Adipocyte (in vitro differentiated cells): ENCODE measurements around the gene TMEM123.

Experiments used
- DNase-seq: peaks from one replicate; pipeline ENCODE4 v3.0.0-alpha.2; 2015; ENCODE audit warnings: low read depth
- H3K27me3 ChIP-seq: replicated peaks from 2 replicates; pipeline ENCODE4 v1.7.0; 2013; ENCODE audit warnings: mild to moderate bottlenecking, low read length, moderate library complexity; ENCODE audit not compliant: control insufficient read depth, insufficient read depth
- H3K36me3 ChIP-seq: 2 replicates; pipeline ENCODE4 v1.7.0; 2013; ENCODE audit warnings: low read length, mild to moderate bottlenecking, moderate library complexity; ENCODE audit not compliant: control insufficient read depth, insufficient read depth, severe bottlenecking
- H3K4me1 ChIP-seq: 2 replicates; pipeline ENCODE4 v1.7.0; 2013; ENCODE audit warnings: mild to moderate bottlenecking, low read length, moderate library complexity; ENCODE audit not compliant: control insufficient read depth, insufficient read depth
- H3K4me3 ChIP-seq: 2 replicates; pipeline ENCODE4 v1.7.0; 2013; ENCODE audit warnings: mild to moderate bottlenecking, low read length, moderate library complexity
- H3K9ac ChIP-seq: 2 replicates; pipeline ENCODE4 v1.7.0; 2013; ENCODE audit warnings: mild to moderate bottlenecking, low read length, moderate library complexity
- H3K9me3 ChIP-seq: 2 replicates; pipeline ENCODE4 v1.7.0; 2013; ENCODE audit warnings: mild to moderate bottlenecking, low read length, moderate library complexity; ENCODE audit not compliant: control insufficient read depth

TMEM123 gene

GRCh38 chr11:102422817-102423712, 29.5 kb downstream of the TMEM123 start:
- no peak for DNase-seq
- H3K9ac ChIP-seq, result no peak overlapping the region

GRCh38 chr11:102421261-102421660, 31.3 kb downstream of the TMEM123 start:
- Histone ChIP-seq H3K9me3 (peaks cover 5% of the 10 kb centered on the region), H3K9ac (no peak overlapping the region), H3K4me1 (no peaks in the 10 kb centered on the region), H3K36me3 (no peaks in the 10 kb centered on the region), H3K4me3 (no peak overlapping the region), H3K27me3 (no peaks in the 10 kb centered on the region)
- no peak for DNase-seq

More at GRCh38 chr11:102422817-102423712, 29.5 kb downstream of the TMEM123 start:
- Histone ChIP-seq H3K36me3 (no peaks in the 10 kb centered on the region), H3K27me3 (no peaks in the 10 kb centered on the region), H3K4me1 (no peaks in the 10 kb centered on the region), H3K4me3 (no peak overlapping the region), H3K9me3 (no peaks in the 10 kb centered on the region)

GRCh38 chr11:102420547-102420946, 32.0 kb downstream of the TMEM123 start:
- DNase-seq, result no peak
- H3K4me3 ChIP-seq, result no peak overlapping the region
- H3K36me3 ChIP-seq, result no peaks in the 10 kb centered on the region
- H3K27me3 ChIP-seq, result no peaks in the 10 kb centered on the region
- peaks cover 5% of the 10 kb centered on the region for H3K9me3 ChIP-seq
- H3K9ac ChIP-seq, result no peak overlapping the region
- H3K4me1 ChIP-seq, result no peaks in the 10 kb centered on the region

GRCh38 chr11:102419181-102419580, 33.4 kb downstream of the TMEM123 start:
- H3K9ac ChIP-seq, result no peak overlapping the region
- no peaks in the 10 kb centered on the region for H3K4me1 ChIP-seq
- peaks cover 5% of the 10 kb centered on the region for H3K9me3 ChIP-seq
- no peaks in the 10 kb centered on the region for H3K36me3 ChIP-seq
- no peak for DNase-seq
- no peaks in the 10 kb centered on the region for H3K27me3 ChIP-seq
- H3K4me3 ChIP-seq, result no peak overlapping the region

- Histone ChIP-seq H3K4me1 (no peaks in the 10 kb centered on the region), H3K27me3 (no peaks in the 10 kb centered on the region), H3K4me3 (no peak overlapping the region), H3K9ac (no peak overlapping the region), H3K9me3 (peaks cover 5% of the 10 kb centered on the region), H3K36me3 (no peaks in the 10 kb centered on the region)
- DNase-seq, result no peak
These were observed 35.6 kb downstream of the TMEM123 start for GRCh38 chr11:102416976-102417375.

GRCh38 chr11:102415304-102415916, 37.2 kb downstream of the TMEM123 start:
- Histone ChIP-seq H3K9ac (no peak overlapping the region), H3K27me3 (no peaks in the 10 kb centered on the region), H3K4me3 (no peak overlapping the region), H3K36me3 (no peaks in the 10 kb centered on the region), H3K4me1 (peaks cover 3% of the 10 kb centered on the region), H3K9me3 (peaks cover 5% of the 10 kb centered on the region)
- DNase-seq, result no peak

- Histone ChIP-seq H3K9me3 (peaks cover 5% of the 10 kb centered on the region), H3K27me3 (no peaks in the 10 kb centered on the region), H3K4me3 (no peak overlapping the region), H3K9ac (no peak overlapping the region), H3K4me1 (peaks cover 7% of the 10 kb centered on the region), H3K36me3 (no peaks in the 10 kb centered on the region)
- no peak for DNase-seq
These were observed 38.0 kb downstream of the TMEM123 start for GRCh38 chr11:102414559-102414958.

GRCh38 chr11:102413497-102413896, 39.1 kb downstream of the TMEM123 start:
- no peaks in the 10 kb centered on the region for H3K36me3 ChIP-seq
- no peak overlapping the region for H3K9ac ChIP-seq
- H3K27me3 ChIP-seq, result no peaks in the 10 kb centered on the region
- peaks cover 7% of the 10 kb centered on the region for H3K4me1 ChIP-seq
- no peak for DNase-seq
- no peak overlapping the region for H3K4me3 ChIP-seq
- peaks cover 5% of the 10 kb centered on the region for H3K9me3 ChIP-seq

GRCh38 chr11:102411142-102411541, 41.4 kb downstream of the TMEM123 start:
- no peak for DNase-seq

GRCh38 chr11:102410382-102410784, 42.2 kb downstream of the TMEM123 start:
- no peaks in the 10 kb centered on the region for H3K9me3 ChIP-seq
- peaks cover 7% of the 10 kb centered on the region for H3K4me1 ChIP-seq
- peak; percentile 2 for DNase-seq
- no peaks in the 10 kb centered on the region for H3K27me3 ChIP-seq
- H3K9ac ChIP-seq, result no peak overlapping the region
- no peak overlapping the region for H3K4me3 ChIP-seq
- H3K36me3 ChIP-seq, result peaks cover 11% of the 10 kb centered on the region

More at GRCh38 chr11:102411142-102411541, 41.4 kb downstream of the TMEM123 start:
- Histone ChIP-seq H3K4me1 (peaks cover 7% of the 10 kb centered on the region), H3K36me3 (peaks cover 3% of the 10 kb centered on the region), H3K4me3 (no peak overlapping the region), H3K27me3 (no peaks in the 10 kb centered on the region), H3K9me3 (no peaks in the 10 kb centered on the region), H3K9ac (no peak overlapping the region)

GRCh38 chr11:102408339-102408738, 44.2 kb downstream of the TMEM123 start:
- Histone ChIP-seq H3K36me3 (peaks cover 21% of the 10 kb centered on the region), H3K4me1 (peaks cover 7% of the 10 kb centered on the region), H3K9me3 (no peaks in the 10 kb centered on the region), H3K4me3 (no peak overlapping the region), H3K9ac (no peak overlapping the region), H3K27me3 (no peaks in the 10 kb centered on the region)
- no peak for DNase-seq
